B cell (primary cell): ENCODE measurements around the gene MACO1. TPM values are rescaled to one million over a fixed set of nuclear protein-coding genes. Genes with fewer than 3 reads are reported as not detected.
A peak's percentile ranks its signal among the peaks of the same experiment; 100 is the strongest.

Experiments used
- ATAC-seq: fragments of 200-7000 bp; cut with Tn5 transposase; one replicate; pipeline ENCODE4 v1.10.0; 2021; ENCODE audit warnings: low read depth, mild to moderate bottlenecking, moderate number of reproducible peaks, moderate library complexity
- CTCF ChIA-PET: fragments of 350-600 bp; sonication (Branson Sonifier 250); formaldehyde crosslinking; loops from one replicate; lab custom pipeline; 2021; ENCODE audit warnings: antibody characterized with exemption, inconsistent platforms; lab: Charles Lee
- POLR2A ChIA-PET: fragments of 350-600 bp; sonication (Branson Sonifier 250); formaldehyde crosslinking; loops from one replicate; lab custom pipeline; 2021; ENCODE audit warnings: antibody characterized with exemption; lab: Charles Lee
- DNase-seq: peaks from one replicate; pipeline ENCODE4 v3.0.0; 2013
- H2AFZ ChIP-seq: 2 replicates; pipeline ENCODE4 v1.6.1; 2012; ENCODE audit warnings: mild to moderate bottlenecking, low read depth, low read length; ENCODE audit not compliant: insufficient read depth, poor library complexity, severe bottlenecking
- H3K27ac ChIP-seq, 2 donors: 1 replicate in 1 of 2; 2 replicates in 1 of 2; pipeline ENCODE4 v1.5.1; 2012 to 2013; ENCODE audit warnings: low read length in 2 of 2, mild to moderate bottlenecking in 2 of 2, moderate library complexity in 1 of 2
- H3K27me3 ChIP-seq, 4 experiments: fragments of 200-600 bp in 1 of 4; sonication (generic) in 1 of 4; replicated peaks in 1 of 4; 1 replicate in 2 of 4; 2 replicates in 2 of 4; pipeline versions ENCODE4 v1.6.1 to v1.7.0; 2013 to 2016; ENCODE audit warnings: low read length in 3 of 4, mild to moderate bottlenecking in 2 of 4, mixed read lengths in 1 of 4, moderate library complexity in 1 of 4; ENCODE audit not compliant: insufficient read depth in 4 of 4, control insufficient read depth in 3 of 4; ENCODE audit errors: control extremely low read depth in 1 of 4
- H3K36me3 ChIP-seq, 2 experiments: replicated peaks in 1 of 2; 1 replicate in 1 of 2; 2 replicates in 1 of 2; pipeline versions ENCODE4 v1.6.1 to v1.7.1; 2013; ENCODE audit warnings: low read length in 1 of 2; ENCODE audit not compliant: insufficient read depth in 2 of 2, control insufficient read depth in 1 of 2; ENCODE audit errors: control extremely low read depth in 1 of 2, extremely low read depth in 1 of 2
- H3K4me1 ChIP-seq, 2 donors: fragments of 200-600 bp in 1 of 2; sonication (generic) in 1 of 2; 1 replicate in 1 of 2; 2 replicates in 1 of 2; pipeline versions ENCODE4 v1.5.1 to v1.6.1; 2013 to 2017; ENCODE audit warnings: low read length in 2 of 2; ENCODE audit not compliant: control insufficient read depth in 2 of 2, insufficient read depth in 2 of 2
- H3K4me2 ChIP-seq: replicated peaks from 2 replicates; pipeline ENCODE3; 2012; ENCODE audit warnings: mild to moderate bottlenecking, low read depth, low read length; ENCODE audit not compliant: poor library complexity, severe bottlenecking
- H3K4me3 ChIP-seq, 5 experiments: fragments of 200-600 bp in 1 of 5; sonication (generic) in 1 of 5; 1 replicate in 3 of 5; 2 replicates in 2 of 5; pipeline versions ENCODE4 v1.5.1 to v1.7.0; 2011 to 2016; ENCODE audit warnings: low read length in 4 of 5, mild to moderate bottlenecking in 4 of 5, low read depth in 2 of 5, control low read depth in 1 of 5, moderate library complexity in 1 of 5; ENCODE audit not compliant: insufficient read depth in 1 of 5; ENCODE audit errors: control extremely low read depth in 1 of 5, extremely low read depth in 1 of 5
- H3K79me2 ChIP-seq: fragments of 200-600 bp; sonication (generic); one replicate; pipeline ENCODE4 v1.6.0; 2016; ENCODE audit warnings: low read length; ENCODE audit not compliant: control insufficient read depth, insufficient read depth
- H3K9ac ChIP-seq: fragments of 200-600 bp; sonication (generic); 2 replicates; pipeline ENCODE4 v1.6.1; 2017; ENCODE audit warnings: mild to moderate bottlenecking, low read length, moderate library complexity
- H3K9me3 ChIP-seq, 3 donors: one replicate each; pipeline versions ENCODE4 v1.6.1 to v1.7.1; 2013; ENCODE audit warnings: low read length in 2 of 3; ENCODE audit not compliant: control insufficient read depth in 2 of 3, insufficient read depth in 1 of 3; ENCODE audit errors: control extremely low read depth in 1 of 3
- H4K20me1 ChIP-seq: 2 replicates; pipeline ENCODE4 v1.6.0; 2012; ENCODE audit warnings: mild to moderate bottlenecking, low read length; ENCODE audit not compliant: insufficient read depth, control insufficient read depth, poor library complexity, severe bottlenecking
- H3K27ac Mint-ChIP-seq: one replicate; pipeline ENCODE4 v1.8.0; 2021; ENCODE audit warnings: mixed read lengths
- H3K27me3 Mint-ChIP-seq: one replicate; pipeline ENCODE4 v1.8.0; 2021; ENCODE audit warnings: mixed read lengths
- H3K4me1 Mint-ChIP-seq: one replicate; pipeline ENCODE4 v1.8.0; 2021; ENCODE audit warnings: mixed read lengths
- H3K4me3 Mint-ChIP-seq: one replicate; pipeline ENCODE4 v1.8.0; 2021; ENCODE audit warnings: mixed read lengths
- H3K9me3 Mint-ChIP-seq: one replicate; pipeline ENCODE4 v1.8.0; 2022; ENCODE audit warnings: mixed read lengths; ENCODE audit not compliant: insufficient read depth
- EZH2 ChIP-seq: IDR thresholded peaks from 2 replicates; pipeline ENCODE4 v1.6.1; 2012; ENCODE audit warnings: borderline replicate concordance, low read depth, mild to moderate bottlenecking, moderate library complexity, low read length; ENCODE audit not compliant: insufficient read depth, poor library complexity, severe bottlenecking
- WGBS: methylation state at CpG from one replicate; pipeline ENCODE4 v1.1.5; 2013; ENCODE audit warnings: missing lambda C conversion rate; ENCODE audit not compliant: insufficient coverage; 5-methylcytosine and 5-hydroxymethylcytosine counted together
- intact Hi-C: fragments of 100-400 bp; cut with micrococcal nuclease; formaldehyde crosslinking; loops from one replicate; pipeline ENCODE4 v1.10.0; 2022
- polyA plus RNA-seq: library from polyadenylated mRNA; depleted of rRNA; stranded (reverse); fragments of >200 nt; gene quantifications from 2 replicates; pipeline ENCODE4 v1.2.3, GENCODE V29; 2012
- total RNA-seq, 2 donors: library from RNA; stranded (reverse); fragments of 120-200 nt in 1 of 2; gene quantifications; 1 replicate in 1 of 2; 2 replicates in 1 of 2; pipeline versions ENCODE4 v1.2.3 to v1.2.4, GENCODE V29; 2013 to 2022
- TF ChIP-seq, protein P1 (sequence below): fragments of 200-600 bp; IDR thresholded peaks from one replicate; pipeline ENCODE4 v1.8.0; 2022; ENCODE audit warnings: antibody characterized with exemption, mild to moderate bottlenecking

The MACO1 gene
- total and polyA plus RNA-seq, 2 donors (not counting 1 experiment from before 2014, with no cell fraction given) = 4.9 to 21.2 TPM

- H3K9me3 ChIP-seq = no peaks in the 10 kb centered on the region
- H3K27ac Mint-ChIP-seq = peak overlapping the region; percentile 13
- WGBS = 100% methylated on average over 1 of the region's 2 CpGs
- peaks cover 1 to 14% of the 10 kb centered on the region in 2 experiments for H3K36me3 ChIP-seq
- peaks cover 40% of the 10 kb centered on the region for H4K20me1 ChIP-seq
- H3K27me3 ChIP-seq = no peaks in the 10 kb centered on the region
- no peaks in the 10 kb centered on the region for H3K9me3 Mint-ChIP-seq
- no peaks in the 10 kb centered on the region for H3K27me3 Mint-ChIP-seq
- H3K4me1 Mint-ChIP-seq = peaks cover 24% of the 10 kb centered on the region
- POLR2A ChIA-PET = interaction anchor here (0.7 kb wide), 1 partner anchor 1106 kb away, joined by 3 read pairs; no protein-coding TSS in a partner anchor
- TF ChIP-seq EZH2 = no peak
- TF ChIP-seq, protein P1, sequence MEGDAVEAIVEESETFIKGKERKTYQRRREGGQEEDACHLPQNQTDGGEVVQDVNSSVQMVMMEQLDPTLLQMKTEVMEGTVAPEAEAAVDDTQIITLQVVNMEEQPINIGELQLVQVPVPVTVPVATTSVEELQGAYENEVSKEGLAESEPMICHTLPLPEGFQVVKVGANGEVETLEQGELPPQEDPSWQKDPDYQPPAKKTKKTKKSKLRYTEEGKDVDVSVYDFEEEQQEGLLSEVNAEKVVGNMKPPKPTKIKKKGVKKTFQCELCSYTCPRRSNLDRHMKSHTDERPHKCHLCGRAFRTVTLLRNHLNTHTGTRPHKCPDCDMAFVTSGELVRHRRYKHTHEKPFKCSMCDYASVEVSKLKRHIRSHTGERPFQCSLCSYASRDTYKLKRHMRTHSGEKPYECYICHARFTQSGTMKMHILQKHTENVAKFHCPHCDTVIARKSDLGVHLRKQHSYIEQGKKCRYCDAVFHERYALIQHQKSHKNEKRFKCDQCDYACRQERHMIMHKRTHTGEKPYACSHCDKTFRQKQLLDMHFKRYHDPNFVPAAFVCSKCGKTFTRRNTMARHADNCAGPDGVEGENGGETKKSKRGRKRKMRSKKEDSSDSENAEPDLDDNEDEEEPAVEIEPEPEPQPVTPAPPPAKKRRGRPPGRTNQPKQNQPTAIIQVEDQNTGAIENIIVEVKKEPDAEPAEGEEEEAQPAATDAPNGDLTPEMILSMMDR = no peak
- ATAC-seq = no peak
- H3K79me2 ChIP-seq = peaks cover 40% of the 10 kb centered on the region
- no peak for DNase-seq
- H3K4me3 Mint-ChIP-seq = no peak overlapping the region
- H3K9ac ChIP-seq = no peak overlapping the region
- intact Hi-C loops = no loop called here
- H3K4me2 ChIP-seq = no peak overlapping the region
- no peak overlapping the region for H2AFZ ChIP-seq
- H3K4me3 ChIP-seq = no peak overlapping the region
- H3K27ac ChIP-seq = no peak overlapping the region
- CTCF ChIA-PET = interaction anchor here (0.7 to 1.5 kb wide), 4 partner anchors 11 to 272 kb away, joined by 3 to 5 read pairs (median 3); no protein-coding TSS in a partner anchor
- peaks cover 0 to 3% of the 10 kb centered on the region in 2 donors for H3K4me1 ChIP-seq
Observed at GRCh38 chr1:25476186-25477097, 45.7 kb downstream of the MACO1 start.
